Esophagus squamous epithelium (tissue), 5 donors: ENCODE results near the gene NDUFV3. TPM values are rescaled to one million over a fixed set of nuclear protein-coding genes. Genes with fewer than 3 reads are reported as not detected.

Source experiments
- DNase-seq: peaks from one replicate; lab custom pipeline; 2025; lab: John Stamatoyannopoulos, UW
- H3K27ac ChIP-seq, 4 donors: fragments of 200-600 bp; sonication (generic); one replicate each; pipeline ENCODE4 v1.5.1; 2016 to 2019; ENCODE audit warnings: mild to moderate bottlenecking in 1 of 4
- H3K27me3 ChIP-seq, 4 donors: fragments of 200-600 bp; sonication (generic); 1 replicate in 3 of 4; 2 replicates in 1 of 4; pipeline versions ENCODE4 v1.5.1 to v1.6.0; 2017 to 2021; ENCODE audit warnings: antibody characterized with exemption in 1 of 4
- H3K36me3 ChIP-seq, 3 donors: fragments of 200-600 bp; sonication (generic); one replicate each; pipeline ENCODE4 v1.5.1; 2016 to 2019
- H3K4me1 ChIP-seq, 3 donors: fragments of 200-600 bp; sonication (generic); one replicate each; pipeline ENCODE4 v1.5.1; 2017 to 2019
- H3K4me3 ChIP-seq, 4 donors: fragments of 200-600 bp; sonication (generic); 1 replicate in 3 of 4; 2 replicates in 1 of 4; pipeline ENCODE4 v1.5.1; 2016 to 2019; ENCODE audit warnings: mild to moderate bottlenecking in 2 of 4, moderate library complexity in 1 of 4
- H3K9me3 ChIP-seq, 3 donors: fragments of 200-600 bp; sonication (generic); one replicate each; pipeline ENCODE4 v1.5.1; 2016 to 2019
- CTCF ChIP-seq, 6 experiments: fragments of 450-650 bp in 4 of 6; fragments of 200-600 bp in 2 of 6; sonication (generic) in 2 of 6; IDR thresholded peaks; one replicate each; pipeline ENCODE4 v1.5.1; 2016 to 2019; ENCODE audit warnings: antibody characterized with exemption in 6 of 6, mild to moderate bottlenecking in 4 of 6, moderate library complexity in 4 of 6
- POLR2A ChIP-seq, 4 donors: fragments of 450-650 bp; IDR thresholded peaks; one replicate each; pipeline ENCODE4 v1.6.1; 2017; ENCODE audit warnings: antibody characterized with exemption in 4 of 4, mild to moderate bottlenecking in 4 of 4, moderate library complexity in 3 of 4
- WGBS, 2 donors: methylation state at CpG; one replicate each; pipeline ENCODE4 v1.1.5; 2018; 5-methylcytosine and 5-hydroxymethylcytosine counted together
- intact Hi-C: fragments of 100-400 bp; cut with DNase I; formaldehyde crosslinking; loops from one replicate; pipeline ENCODE4 v1.15.0; 2022
- total RNA-seq, 4 donors: library from RNA; depleted of rRNA; stranded (reverse); fragments of >200 nt; gene quantifications; one replicate each; pipeline ENCODE4 v1.1.0, GENCODE V29; 2016
- donor health status: DM: yes; HTN: yes; CAD: no.

Gene NDUFV3
- total RNA-seq, 4 donors from 2014 or later = 32.3 to 48.4 (median 38.0) TPM

- H3K4me3 ChIP-seq = no peak overlapping the region
- H3K36me3 ChIP-seq = peaks cover 36 to 100% (median 51%) of the 10 kb centered on the region in 3 donors
- 89 to 92% methylated on average over 14 to 15 of the region's 19 CpGs for WGBS, 2 donors
- no peak overlapping the region for H3K27ac ChIP-seq
- H3K9me3 ChIP-seq = no peaks in the 10 kb centered on the region
- H3K4me1 ChIP-seq = peaks cover 0 to 14% (median 0%) of the 10 kb centered on the region in 3 donors
- TF ChIP-seq POLR2A (IDR thresholded peaks at IDR 0.05) = no peak
- TF ChIP-seq CTCF (IDR thresholded peaks at IDR 0.05) = no peak
- no peak for DNase-seq
- intact Hi-C loops = no loop called here
- H3K27me3 ChIP-seq = no peaks in the 10 kb centered on the region
These were observed 34.8 kb upstream of the NDUFV3 start for GRCh38 chr21:42858185-42858847.

GRCh38 chr21:42858957-42859890 is 33.9 kb upstream of the NDUFV3 start:
- Histone ChIP-seq H3K4me1 (peaks cover 0 to 14% (median 0%) of the 10 kb centered on the region in 3 donors), H3K9me3 (no peaks in the 10 kb centered on the region), H3K4me3 (no peak overlapping the region), H3K27me3 (no peaks in the 10 kb centered on the region), H3K36me3 (peaks cover 31 to 97% (median 42%) of the 10 kb centered on the region in 3 donors), H3K27ac (no peak overlapping the region)
- DNase-seq = no peak
- 84 to 89% methylated on average over 22 of the region's 34 CpGs for WGBS, 2 donors
- intact Hi-C loops = no loop called here
- no peak for TF ChIP-seq POLR2A (IDR thresholded peaks at IDR 0.05)
- no peak for TF ChIP-seq CTCF (IDR thresholded peaks at IDR 0.05)

GRCh38 chr21:42859891-42860230 is 33.2 kb upstream of the NDUFV3 start:
- DNase-seq = no peak
- intact Hi-C loops = no loop called here
- 92 to 100% methylated on average over 2 of the region's 6 CpGs for WGBS, 2 donors
- H3K27ac ChIP-seq = no peak overlapping the region
- H3K4me3 ChIP-seq = no peak overlapping the region
- peaks cover 31 to 97% (median 36%) of the 10 kb centered on the region in 3 donors for H3K36me3 ChIP-seq
- H3K4me1 ChIP-seq = peaks cover 0 to 14% (median 0%) of the 10 kb centered on the region in 3 donors
- no peaks in the 10 kb centered on the region for H3K9me3 ChIP-seq
- H3K27me3 ChIP-seq = no peaks in the 10 kb centered on the region
- TF ChIP-seq POLR2A (IDR thresholded peaks at IDR 0.05) (no peak), CTCF (IDR thresholded peaks at IDR 0.05) (no peak)

DNA sequence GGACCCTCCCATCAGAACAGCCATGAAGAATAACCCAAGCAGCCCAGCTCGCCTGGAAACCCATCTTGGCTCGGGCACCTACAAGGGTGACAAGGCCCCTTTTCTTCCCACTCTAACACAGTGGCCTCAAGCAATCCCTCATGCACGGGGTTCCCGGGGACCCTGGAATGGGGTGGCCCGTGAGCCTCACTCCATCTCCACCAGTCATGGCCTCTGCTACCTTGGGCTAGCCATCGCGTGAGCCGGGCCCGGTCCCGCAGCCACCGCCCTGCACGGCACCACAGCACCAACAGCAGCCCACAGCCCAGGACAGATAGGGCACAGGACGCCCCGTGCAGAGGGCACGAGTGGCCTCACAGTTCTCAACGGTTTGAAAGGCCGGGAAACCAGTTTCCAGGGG is 32.8 kb upstream of the NDUFV3 start:
- peaks cover 31 to 97% (median 32%) of the 10 kb centered on the region in 3 donors for H3K36me3 ChIP-seq
- intact Hi-C loops = no loop called here
- no peak for DNase-seq
- H3K4me3 ChIP-seq = no peak overlapping the region
- H3K4me1 ChIP-seq = peaks cover 0 to 14% (median 0%) of the 10 kb centered on the region in 3 donors
- no peaks in the 10 kb centered on the region for H3K9me3 ChIP-seq
- no peaks in the 10 kb centered on the region for H3K27me3 ChIP-seq
- H3K27ac ChIP-seq = no peak overlapping the region
- TF ChIP-seq CTCF (IDR thresholded peaks at IDR 0.05) (no peak), POLR2A (IDR thresholded peaks at IDR 0.05) (no peak)
- WGBS, 2 donors = 86 to 95% methylated on average over 2 to 7 of the region's 17 CpGs
